HG03442 (cell line): ENCODE measurements around the gene ERMAP.

Experiments
- ATAC-seq: cut with Tn5 transposase; IDR thresholded peaks from one replicate; pipeline ENCODE4 v1.9.1; 2021; ENCODE audit warnings: mild to moderate bottlenecking, moderate library complexity; ENCODE audit not compliant: unreplicated experiment

Gene ERMAP, protein sequence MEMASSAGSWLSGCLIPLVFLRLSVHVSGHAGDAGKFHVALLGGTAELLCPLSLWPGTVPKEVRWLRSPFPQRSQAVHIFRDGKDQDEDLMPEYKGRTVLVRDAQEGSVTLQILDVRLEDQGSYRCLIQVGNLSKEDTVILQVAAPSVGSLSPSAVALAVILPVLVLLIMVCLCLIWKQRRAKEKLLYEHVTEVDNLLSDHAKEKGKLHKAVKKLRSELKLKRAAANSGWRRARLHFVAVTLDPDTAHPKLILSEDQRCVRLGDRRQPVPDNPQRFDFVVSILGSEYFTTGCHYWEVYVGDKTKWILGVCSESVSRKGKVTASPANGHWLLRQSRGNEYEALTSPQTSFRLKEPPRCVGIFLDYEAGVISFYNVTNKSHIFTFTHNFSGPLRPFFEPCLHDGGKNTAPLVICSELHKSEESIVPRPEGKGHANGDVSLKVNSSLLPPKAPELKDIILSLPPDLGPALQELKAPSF

DNA sequence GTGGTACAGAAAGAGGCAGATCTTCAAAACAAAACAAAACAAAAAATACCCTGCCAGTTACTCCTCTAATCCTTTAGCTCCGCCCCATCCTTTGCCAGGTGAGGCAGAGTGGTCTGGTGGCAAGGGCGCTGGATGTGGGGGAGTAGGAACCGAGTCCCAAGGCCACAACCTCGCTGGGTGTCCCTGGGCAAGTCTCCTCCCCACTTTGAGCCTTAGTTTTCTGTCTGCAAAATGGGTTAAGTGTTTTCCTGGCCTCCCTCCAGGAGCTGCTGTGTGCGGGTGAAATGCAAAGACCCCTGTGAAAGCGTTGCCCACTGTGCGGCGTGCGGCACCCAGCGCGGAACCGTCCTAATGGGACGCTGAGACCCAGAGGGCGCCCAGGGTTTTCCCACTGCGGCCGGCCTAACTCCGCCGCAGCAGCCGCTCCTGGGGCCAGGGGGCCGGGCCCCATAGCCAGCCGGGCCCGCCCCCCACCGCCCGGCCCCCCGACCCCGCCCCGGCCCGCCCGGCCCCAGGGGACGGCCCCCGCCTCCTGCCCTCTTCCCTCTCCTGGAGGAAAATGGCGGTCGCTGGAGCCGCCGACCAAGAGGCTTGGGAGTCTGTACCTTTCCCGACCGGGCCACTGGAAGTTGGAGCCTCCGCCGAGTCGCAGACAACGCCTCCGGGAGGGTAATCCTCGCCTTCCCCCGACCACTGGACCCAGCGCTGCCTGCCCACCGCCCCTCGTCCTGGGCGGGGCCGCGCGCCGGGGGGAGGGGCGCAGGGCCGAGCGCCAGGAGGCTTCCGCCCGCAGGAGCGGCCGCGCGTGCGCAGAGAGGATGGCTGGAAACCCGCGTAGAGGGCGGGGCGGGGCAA is at the start of gene ERMAP, which contains the start of gene SVBP:
Gene ERMAP (plus strand): TSS at position 538 of the 855 bp plus-strand sequence. CDS start 13,327 bp downstream, outside the sequence.
Gene SVBP (minus strand): TSS at position 813 of the 855 bp plus-strand sequence. CDS start 853 bp downstream, outside the sequence.
- ATAC-seq: peak; percentile 80

DNA sequence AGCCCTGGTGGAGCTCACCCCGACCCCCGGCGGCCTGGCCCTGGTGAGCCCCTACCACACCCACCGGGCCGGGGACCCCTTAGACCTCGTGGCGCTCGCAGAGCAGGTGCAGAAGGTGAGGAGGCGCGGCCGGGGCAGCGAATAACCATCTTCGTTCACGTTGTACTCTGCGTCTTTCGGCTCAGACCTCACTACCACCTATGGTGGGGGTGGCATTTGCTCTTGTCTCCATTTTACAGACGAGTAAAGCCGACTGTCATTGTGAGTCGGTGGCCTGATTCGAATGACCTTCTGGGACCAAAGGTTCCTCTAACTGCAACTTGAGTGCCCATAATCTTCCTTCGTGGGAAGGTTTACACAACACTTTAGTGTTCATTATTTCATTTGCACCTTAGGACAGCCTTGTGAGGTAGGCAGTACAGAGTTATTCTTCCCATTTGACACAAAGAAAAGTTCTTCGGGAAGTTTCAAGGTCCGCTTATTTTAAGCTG is 49.4 kb upstream of the ERMAP start:
- no peak for ATAC-seq

DNA sequence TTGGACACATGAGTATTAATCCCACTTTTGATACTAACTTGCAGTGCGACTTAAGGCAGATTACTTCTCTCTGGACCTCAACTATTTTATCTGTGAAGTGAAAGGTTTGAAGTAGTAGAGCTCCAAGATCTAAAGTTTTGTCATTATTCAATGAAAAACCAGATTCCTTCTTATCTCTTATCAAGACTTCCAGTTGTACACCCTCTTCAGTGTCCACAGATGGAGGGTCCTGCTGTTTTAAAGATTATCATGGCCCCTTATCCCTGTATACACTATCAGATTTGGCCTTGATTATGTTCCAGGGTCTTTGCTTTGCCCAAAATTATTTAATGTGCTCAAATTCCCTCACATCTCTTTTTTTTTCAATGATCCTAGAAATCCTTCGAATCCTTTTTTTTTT is 48.8 kb upstream of the ERMAP start:
- no peak for ATAC-seq

DNA sequence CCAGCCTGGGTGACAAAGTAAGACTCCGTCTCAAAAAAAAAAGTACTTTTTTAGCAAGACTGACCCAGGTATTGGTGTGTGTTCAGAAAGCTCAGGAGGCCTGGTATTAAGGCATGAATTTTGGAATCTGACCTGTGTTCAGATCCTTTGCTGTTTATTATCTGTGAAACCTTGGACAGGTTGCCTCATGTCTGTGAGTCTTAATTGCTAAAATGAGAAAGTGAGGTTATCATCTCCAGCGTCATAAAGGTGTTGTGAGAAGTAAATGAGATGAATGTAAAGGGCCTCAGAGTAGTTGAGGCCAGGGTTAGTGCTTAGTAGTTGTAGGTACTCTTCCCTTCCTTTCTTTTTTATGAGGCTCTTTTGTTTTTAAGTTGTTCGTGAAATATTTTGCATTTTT is 47.1 kb upstream of the ERMAP start:
- no peak for ATAC-seq

GRCh38 chr1:42773420-42773819 is 43.5 kb upstream of the ERMAP start:
- no peak for ATAC-seq

DNA sequence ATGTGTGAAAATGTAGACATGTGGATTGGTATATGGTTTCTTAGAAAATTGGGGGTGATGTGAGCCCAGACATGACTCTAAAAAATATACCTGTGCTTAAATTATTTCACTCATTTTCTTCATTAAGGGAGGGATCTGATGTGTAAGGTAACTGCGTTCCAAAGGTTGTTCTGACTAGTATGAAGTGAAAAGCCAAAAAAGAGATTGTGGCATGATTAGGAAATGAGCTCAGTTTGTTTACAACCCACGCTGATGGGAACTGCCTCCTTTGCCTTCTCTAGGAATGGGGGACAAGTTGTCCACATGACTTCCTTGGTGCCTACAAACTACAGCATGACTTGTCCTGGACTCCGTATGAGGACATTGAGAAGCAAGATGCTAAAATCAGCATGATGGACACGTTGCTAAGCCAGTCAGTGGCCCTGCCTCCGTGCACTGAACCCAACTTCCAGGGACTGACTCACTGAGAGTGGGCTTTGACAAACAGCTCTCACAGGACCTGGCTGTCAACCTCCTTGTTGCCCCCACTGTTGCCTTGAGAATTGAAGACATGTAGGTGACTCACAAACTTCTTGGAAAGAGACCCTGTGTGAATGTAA is 41.9 kb upstream of the ERMAP start:
- ATAC-seq: no peak

DNA sequence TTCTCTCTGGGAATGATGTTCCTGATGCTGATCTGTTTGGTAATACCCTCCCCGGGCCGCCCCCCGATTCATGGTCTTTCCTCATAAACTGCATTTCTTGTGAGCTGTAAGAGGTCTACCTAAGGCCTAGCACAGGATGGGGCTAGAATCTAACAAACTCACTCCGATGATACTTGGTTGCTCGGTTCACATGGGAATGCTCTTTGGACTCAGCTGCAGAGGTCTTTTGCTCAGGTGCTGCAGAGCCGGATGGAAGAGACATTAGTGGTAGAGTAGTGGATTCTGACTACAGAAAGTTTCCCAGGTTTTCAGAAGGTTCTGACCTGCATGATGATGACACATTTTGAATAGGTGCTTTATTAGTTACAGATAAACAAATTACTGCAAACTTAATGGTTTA is 40.4 kb upstream of the ERMAP start:
- ATAC-seq: no peak

GRCh38 chr1:42777852-42778251 is 39.1 kb upstream of the ERMAP start:
- ATAC-seq: no peak

- ATAC-seq: no peak
These were observed 37.2 kb upstream of the ERMAP start for GRCh38 chr1:42779725-42780124.

DNA sequence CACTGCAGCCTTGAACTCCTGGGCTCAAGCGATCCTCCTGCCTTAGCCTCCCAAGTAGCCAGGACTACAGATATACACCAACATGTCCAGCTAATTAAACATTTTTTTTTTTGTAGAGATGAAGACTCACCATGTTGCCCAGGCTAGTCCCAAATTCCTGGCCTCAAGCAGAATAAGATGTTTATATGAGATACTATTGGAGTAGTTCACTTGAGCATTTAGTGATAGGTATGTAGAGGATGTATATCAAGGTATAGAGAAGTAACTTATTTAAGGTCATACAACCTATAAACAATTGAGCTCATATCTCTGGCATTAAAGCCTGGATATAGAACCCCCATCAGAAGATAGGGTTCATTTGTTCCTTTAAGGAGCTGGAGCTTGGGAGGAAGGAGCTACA is 36.7 kb upstream of the ERMAP start:
- no peak for ATAC-seq

- no peak for ATAC-seq
These were observed 33.8 kb upstream of the ERMAP start for GRCh38 chr1:42783092-42783491.

DNA sequence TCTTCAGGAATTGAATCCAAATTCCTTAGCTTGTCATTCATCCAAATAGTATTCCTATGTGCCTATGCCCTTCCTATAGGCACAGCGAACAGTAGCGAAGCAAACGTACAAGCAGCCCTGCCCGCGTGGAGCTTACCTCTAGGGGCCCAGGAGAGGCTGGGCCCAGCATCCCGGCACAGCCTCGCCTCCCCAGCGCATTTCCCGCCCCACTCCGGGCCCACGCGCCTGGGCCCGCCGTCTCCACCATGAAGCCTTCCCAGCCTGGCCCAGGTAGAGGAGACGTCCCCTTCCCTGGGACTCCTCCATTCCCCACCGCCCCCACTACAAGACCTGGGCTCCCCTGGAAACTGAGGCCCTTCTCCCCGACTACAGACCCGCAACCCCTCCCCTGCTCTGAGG is 32.4 kb upstream of the ERMAP start:
- ATAC-seq: no peak

DNA sequence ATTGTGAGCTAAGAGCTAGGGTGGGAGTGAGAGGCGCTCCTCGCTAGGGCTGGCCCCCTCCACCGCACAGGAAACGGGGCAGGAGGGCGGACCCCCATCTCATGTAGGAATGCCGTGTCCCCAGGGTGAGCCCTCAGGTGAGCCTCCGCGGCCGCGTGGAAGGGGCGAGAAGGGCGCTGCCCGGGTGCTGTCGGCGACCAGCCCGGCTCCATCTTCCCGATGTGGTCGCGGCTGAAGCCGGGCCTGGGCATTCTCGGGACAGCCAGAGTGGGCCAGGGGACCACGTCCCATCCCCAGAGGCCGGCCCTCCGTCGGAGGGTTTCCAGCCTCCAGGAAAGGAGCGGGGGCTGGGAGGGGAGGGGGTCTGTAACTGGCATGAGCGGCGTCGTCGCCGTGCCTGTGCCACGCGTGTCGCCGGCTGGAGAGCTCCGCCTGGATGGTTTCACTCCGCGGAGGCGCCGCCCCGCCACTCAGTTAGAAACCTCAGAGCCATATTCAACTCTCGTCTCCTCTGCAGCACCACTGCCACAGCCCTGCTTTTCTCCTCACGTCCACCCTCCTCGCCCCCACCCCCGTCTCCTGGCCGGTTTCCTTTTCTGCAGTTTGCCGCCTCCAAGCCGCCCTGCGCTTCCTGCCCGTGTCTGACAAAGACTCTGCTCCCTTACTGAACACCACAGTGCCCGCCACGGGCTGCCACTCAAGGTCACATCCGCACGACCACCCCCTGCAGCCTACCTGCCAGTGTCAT is 31.8 kb upstream of the ERMAP start, which contains the start of gene TMEM269:
Gene TMEM269 (plus strand): TSS at position 46 of the 748 bp plus-strand sequence. CDS start 4,903 bp downstream, outside the sequence.
- ATAC-seq: no peak

- no peak for ATAC-seq
These were observed 30.8 kb upstream of the ERMAP start for GRCh38 chr1:42786097-42786496.

DNA sequence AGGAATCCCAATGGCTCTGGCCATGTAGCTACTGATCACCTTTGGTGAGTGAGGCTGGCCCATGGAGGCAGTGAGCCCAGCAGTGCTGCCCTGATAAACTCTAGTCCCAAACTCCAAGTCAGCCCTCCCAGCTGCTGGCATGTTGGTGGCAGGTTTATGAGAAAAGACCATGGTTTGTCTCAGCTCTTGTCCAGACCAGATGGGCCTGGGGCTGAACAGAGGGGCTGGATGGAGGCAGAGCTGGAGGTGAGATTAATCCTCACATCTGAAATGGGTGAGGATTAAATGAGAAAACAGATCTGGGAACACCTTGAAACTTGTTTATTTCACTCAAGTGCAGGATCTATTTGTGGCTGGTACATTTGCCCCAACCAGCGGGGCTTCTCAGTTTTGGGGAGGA is 28.9 kb upstream of the ERMAP start:
- no peak for ATAC-seq

DNA sequence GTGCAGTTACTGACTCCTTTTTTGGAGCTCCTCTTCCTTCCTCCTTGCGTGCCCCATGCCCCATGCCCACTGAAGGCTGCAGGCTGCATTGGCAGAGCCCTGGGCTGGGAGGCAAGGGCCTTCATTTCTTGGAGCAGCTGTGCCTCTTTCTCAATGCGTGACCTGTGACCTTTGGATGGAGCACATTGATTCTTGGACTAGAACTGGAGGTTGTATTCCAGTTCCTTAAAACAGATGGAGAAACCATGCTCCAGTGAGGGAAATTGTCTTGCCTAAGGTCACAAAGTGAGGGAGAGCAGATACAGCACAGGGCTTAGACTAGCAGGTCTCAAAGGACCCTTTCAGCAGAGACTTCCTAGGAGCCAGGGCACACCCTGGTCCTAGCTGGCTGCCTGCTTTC is 23.1 kb upstream of the ERMAP start:
- no peak for ATAC-seq

- no peak for ATAC-seq
These were observed 19.5 kb upstream of the ERMAP start for GRCh38 chr1:42797414-42797813.

- no peak for ATAC-seq
These were observed 18.9 kb upstream of the ERMAP start for GRCh38 chr1:42797979-42798378.

DNA sequence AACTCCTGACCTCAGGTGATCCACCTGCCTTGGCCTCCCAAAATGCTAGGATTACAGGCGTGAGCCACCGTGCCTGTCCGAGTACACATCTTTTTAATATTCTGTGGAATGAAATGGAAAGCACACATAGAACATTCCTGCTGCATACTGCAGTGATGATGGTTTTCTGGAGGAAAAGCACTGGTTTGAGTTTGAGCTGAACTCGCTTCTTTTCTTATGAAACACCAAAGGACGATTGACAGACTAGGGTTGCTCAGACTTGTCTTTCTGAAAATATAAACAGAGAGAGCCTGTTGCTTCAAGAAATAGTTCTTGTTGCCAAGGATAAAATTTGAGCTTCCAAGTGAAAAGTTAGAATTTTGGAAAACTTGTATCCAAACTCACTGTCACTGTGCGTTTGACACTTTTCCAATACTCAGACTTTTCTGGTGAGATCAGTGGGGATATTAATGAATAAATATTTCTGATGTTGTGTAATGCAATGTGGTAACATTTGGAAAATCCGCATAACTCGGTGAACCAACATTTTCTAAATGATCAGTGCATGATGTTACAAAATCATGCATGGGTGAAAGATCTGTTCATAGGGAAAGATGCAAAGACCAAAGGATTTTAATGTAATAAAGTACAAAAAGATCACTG is 15.0 kb upstream of the ERMAP start:
- ATAC-seq: no peak

GRCh38 chr1:42806171-42806570 is 10.8 kb upstream of the ERMAP start:
- ATAC-seq: no peak
